GM19099 (cell line): ENCODE data around the gene TEX14.

ENCODE experiments used
- POLR2A ChIP-seq: IDR thresholded peaks from 3 replicates; pipeline ENCODE4 v1.6.1; 2011; ENCODE audit warnings: low read depth; ENCODE audit not compliant: insufficient read length; ENCODE audit errors: extremely low read depth

TEX14 gene

DNA sequence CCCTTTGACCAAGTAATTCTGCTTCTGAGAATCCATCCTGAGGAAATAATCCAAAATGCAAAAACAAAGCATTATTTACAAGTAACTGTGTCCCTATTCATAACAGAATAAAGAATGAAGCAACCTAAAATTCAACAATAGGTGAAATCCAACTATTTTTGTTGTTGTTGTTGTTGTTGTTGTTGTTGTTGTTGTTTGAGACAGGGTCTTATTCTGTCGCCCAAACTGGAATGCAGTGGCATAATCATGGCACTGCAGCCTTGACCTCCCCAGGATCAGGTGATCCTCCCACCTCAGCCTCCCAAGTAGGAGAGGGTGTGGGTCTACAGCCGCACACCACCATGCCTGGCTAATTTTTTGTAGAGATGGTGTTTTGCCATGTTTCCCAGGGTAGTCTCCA lies 101.5 kb downstream of the TEX14 start:
- TF ChIP-seq POLR2A = no peak

DNA sequence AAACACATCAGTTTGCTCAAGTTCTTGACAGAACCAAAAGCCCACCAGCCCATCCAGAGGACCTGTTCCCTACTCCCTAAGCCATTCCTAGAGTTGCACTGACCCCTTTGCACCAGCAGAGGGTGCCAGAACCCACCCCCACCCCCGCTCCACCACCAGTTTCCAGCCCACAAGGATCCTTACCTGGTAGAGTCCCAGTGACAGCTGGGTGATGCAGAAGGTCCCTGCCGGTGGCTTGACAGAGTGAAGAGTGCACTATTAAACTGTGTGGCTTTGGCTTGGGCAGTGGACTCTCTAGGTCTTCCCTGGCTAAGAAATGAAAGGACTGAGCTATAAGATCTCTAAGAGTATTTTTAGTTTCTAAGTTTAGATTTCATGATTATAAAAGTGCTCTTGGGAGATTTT lies 104.1 kb downstream of the TEX14 start:
- no peak for TF ChIP-seq POLR2A

DNA sequence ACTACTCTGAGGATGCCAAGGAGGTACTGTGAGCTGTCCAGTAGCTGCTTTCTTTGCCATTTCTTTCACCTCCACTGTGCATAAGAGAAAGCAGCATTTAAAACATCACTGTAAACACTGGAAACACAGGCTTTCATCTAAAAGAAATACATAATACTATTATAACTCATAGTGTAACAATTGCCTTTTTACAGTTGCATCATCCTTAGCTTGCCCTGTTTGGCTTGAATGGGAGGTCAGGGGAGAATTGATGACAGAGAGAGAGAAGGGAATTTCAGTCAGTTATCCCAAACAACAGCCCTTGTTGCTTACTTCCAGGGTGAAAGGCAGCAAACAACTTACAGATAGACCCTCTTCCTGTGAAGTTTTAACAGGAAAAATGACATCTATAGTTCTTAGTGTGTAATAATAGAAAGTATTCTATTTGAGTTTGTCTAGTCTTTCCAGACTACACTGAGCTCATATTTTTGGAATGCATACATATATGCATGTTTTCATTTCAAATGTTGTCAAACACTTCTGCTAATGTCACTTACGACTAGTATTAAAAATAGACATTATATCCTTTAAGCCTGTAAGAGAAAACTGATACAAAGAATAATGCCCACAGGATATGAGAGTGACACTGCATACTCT lies 105.7 kb downstream of the TEX14 start:
- TF ChIP-seq POLR2A = no peak

DNA sequence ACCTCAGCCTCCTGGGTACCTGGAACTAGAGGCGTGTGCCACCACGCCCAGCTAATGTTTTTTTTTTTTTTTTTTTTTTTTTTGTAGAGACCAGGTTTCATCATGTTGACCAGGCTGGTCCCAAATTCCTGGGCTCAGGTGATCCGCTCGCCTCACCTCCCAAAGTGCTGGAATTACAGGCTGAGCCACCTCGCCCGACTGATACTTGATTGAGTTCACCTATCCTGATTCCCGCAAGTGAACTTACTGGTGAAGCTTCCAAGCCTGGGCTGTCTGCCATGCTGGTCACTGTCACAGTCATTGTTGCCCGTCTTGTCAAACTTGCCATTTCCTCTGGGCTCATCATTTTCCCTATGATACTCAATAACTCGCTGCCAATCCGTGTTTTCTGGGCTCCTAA lies 106.3 kb downstream of the TEX14 start:
- TF ChIP-seq POLR2A = no peak

DNA sequence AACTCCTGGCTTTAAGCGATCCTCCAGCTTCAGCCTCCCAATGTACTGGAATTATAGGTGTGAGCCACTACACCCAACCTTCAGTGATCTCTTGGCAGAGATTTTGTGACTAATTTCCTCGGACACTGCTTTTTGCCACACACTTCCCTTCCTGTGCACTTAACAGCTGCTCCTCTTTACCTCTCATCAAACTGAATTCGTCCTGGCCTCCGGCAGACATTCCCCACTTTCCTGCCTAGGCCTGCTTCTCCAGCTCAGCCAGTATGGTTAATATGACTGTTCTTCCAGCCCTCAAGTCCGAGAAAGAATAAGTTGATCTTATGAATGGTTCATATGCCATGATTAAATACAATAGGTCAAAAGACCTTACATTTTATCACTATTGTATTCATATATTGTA lies 108.4 kb downstream of the TEX14 start:
- TF ChIP-seq POLR2A = no peak

DNA sequence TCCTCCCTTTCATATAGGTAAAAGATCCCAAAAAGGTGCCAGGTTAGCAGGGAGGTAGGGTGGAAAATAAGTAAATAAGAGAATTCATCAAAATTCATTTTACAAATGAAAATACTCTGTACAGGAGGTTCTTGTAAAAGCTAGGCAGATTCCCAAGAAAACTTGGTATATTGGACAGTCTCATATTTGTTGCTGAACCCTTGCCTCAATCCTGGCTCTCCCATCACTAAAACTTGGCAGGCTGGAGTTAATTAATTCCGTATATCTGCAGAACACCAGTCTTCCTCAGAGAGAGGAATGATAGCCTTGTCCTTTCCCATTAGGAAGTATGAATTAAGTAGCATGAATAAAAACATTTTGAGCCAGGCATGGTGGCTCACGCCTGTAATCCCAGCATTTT lies 111.2 kb downstream of the TEX14 start:
- TF ChIP-seq POLR2A = no peak

DNA sequence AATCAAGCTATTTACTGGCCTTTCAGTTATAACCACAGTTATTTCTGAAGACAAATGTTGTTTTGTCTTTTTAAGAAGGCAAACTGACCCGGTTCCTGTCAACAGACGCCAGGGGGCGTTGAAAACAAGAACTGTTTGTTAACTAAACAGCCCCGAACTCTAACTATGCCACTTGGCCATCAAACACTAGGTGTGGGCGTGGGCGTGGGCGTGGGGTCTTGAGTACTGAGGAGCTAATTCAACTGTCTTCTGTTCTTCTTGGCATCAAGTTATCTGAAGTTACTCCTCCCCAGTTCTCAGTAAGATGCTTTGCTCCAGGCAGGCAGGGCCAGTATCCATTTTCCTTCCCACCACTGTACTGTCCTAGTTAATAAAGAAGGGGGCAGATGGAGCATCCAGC lies 114.1 kb downstream of the TEX14 start:
- TF ChIP-seq POLR2A = no peak

DNA sequence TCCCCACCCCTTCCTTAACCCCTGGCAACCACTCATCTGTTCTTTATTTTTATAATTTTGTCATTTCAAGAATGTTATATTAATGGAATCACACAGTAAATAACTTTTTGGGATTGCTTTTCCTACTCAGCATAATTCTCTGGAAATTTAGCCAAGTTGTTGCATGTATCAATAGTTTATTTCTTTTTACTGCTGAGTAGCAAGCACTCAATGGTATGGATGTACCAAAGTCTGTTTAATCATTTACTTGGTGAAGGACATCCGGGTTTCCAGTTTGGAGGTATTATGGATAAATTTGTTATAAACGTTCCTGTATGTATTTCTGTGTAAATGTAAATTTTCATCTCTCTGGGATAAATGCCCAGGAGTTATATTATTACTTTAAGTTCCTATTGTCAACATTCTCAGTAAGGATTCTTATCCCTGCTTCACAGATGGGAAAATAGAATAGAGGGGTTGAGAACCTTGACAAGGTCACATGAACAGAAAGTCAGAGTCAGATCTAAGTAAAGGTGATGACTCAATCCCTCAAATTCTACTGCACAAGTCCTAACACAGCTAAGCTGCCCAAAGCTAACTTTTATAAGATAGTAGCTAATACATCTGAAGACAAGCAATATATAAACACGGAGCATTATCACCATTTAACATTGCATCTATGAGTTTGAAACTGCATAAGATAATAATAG lies 115.0 kb downstream of the TEX14 start:
- no peak for TF ChIP-seq POLR2A

DNA sequence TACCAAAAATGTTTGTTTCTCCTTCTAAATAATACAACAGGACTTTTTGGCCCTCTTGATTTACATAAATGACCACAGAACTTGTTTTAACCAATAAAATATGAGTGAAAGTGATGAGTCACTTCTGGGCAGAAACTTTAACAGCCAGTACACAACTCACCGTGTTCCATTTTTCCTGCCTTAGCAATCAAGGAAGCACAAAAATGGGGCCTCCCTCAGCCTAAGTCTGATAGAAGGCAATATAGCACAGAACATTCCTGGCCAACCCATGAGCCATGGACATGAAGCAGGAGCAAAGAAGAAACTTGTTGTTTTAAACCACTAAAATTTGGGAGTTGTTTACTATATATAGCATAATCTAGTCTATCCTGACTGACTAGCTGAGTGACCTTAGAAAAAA lies 116.3 kb downstream of the TEX14 start:
- no peak for TF ChIP-seq POLR2A

DNA sequence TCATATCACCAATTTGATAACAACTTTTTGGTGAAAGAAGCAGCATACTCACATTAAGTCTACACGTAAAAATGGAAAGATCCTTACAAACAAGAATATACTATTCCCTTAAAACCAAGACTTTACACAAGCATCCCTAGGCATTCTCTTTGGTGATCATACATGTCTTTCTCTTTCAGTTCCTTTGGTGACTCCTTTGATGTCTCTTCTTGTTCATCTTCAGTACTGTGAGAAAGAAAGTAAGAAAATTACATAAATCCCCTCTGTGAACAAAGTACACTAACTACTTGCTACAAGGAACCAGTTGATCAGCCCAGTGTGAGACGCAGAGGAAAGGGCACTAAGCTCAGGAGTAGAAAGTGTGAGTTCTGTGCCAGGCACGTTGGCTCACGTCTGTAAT lies 117.8 kb downstream of the TEX14 start:
- no peak for TF ChIP-seq POLR2A

DNA sequence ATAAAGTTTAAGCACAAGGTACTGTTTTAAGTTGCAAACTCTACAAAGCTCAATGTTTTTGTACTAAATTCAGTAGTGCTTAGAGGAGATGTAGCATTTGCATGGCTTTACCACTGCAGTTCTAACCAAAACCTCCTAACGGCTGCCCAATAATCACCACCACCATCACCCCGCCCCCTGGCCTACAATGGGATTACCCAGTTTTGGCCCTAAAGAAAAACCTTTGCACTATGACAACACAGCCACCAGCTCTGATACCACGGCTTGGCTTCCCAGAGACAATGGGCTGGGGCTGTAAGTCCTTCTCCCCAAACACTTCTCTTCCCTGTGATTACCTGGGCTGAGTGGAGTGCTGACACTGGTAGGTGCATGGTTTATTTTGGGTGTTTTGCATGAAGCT lies 119.0 kb downstream of the TEX14 start:
- TF ChIP-seq POLR2A = no peak

DNA sequence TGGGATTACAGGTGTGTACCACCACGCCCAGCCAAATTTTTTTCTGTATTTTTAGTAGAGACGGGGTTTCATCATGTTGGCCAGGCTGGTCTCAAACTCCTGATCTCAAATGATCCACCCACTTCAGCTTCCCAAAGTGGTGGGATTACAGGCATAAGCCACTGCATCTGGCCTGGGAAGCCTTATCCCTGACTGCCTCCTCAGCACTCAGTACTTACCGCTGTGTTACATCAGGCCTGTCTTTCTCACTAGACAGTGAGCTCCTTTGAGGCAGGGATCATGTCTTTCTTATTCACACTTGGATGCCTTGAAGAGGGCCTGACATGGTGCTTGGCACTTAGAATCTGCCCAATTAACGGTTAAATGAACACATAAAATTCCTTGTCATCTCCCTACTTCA lies 121.1 kb downstream of the TEX14 start:
- no peak for TF ChIP-seq POLR2A

DNA sequence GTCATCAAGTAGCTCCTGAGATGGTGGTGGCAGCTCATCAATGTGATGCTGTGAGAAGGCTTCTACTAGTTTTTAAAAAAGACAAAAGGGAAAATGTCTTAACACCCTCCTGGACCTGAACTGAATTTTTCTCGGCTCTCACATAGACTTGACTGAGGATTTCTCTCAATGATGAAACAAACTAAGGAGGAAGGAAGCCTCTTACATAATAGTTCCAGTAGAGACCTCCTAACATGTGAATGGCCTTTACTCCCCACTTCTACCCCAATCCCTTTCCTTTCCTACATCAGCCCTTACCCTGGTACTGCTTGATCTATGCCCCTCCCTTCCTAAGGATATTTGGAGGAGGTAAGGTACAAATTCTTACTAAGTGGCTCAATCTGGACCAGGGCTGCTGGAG lies 122.6 kb downstream of the TEX14 start:
- no peak for TF ChIP-seq POLR2A

DNA sequence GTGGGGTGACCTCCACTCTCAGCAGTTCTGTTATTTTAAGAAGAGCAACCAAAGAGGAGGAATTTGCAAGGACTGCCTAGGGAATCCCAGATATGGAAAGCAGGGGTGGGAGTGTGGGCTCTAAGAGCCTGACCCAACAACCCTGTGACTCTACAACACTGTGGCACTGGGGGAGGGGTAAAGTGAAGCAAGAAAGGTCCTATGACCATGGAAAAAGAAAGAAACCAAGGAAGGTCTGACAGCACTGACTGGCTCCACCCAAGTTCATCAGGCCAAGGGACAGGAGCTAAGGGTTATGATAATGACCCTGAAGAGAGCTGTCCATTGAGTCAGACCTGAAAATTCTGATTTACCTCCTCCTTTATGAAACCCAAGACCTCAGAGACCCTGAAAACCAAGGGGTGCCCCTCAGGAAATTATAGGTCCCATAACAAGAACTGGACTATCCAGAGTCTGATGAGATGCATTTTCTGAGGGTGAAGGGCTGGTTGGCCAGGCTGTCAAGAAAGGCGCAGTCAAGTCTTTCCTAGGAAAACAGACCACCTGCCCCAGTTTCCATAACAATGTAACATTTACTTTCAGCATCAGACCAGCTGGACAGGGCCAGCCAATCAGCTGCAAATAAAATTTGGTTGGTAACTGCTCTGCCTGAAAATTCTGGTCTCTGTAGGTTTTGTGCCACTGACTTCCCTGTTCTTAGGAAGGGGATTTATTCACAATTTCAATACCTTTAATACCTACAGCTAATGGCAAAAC lies 123.6 kb downstream of the TEX14 start:
- no peak for TF ChIP-seq POLR2A

DNA sequence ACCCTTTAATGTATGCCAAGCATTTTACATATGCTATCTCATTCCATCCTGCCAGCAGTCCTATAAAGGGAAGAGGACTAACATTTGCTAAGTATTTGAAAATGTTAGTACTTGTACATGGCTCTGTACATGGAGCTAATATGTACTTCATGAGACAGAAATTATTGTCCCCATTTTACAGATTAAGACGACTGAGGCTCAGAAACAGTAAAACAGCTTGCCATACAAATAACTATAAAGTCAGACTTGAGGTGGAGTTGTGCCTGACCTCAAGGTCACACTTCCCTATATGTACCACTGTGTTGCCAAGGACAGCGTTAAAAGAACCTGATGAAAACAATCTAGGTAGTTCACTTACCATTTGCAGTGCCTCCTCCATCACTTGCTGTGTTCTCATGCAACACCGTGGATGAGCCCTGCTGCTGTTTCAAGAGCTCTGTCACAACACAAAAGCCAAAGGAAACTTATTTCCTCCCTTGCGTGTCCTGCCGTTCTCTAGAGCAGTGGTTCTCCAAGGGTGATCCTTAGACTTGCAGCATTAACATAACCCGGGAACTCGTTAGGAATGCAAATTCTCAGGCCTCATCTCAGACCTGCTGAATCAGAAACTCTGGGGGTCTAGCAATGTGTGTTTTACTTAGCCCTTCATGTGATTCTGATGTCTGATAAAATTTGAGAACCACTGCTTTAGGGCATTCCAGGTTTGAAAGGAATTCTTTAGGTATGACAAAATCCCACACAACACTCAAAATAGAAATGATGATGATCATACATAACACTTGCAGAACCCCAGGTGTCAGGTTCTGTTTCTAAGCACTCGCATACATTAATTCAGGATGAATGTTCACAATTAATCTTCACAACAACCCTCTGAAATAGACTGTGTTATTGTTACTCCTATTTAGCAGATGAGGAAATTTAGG lies 126.2 kb downstream of the TEX14 start:
- TF ChIP-seq POLR2A = no peak

DNA sequence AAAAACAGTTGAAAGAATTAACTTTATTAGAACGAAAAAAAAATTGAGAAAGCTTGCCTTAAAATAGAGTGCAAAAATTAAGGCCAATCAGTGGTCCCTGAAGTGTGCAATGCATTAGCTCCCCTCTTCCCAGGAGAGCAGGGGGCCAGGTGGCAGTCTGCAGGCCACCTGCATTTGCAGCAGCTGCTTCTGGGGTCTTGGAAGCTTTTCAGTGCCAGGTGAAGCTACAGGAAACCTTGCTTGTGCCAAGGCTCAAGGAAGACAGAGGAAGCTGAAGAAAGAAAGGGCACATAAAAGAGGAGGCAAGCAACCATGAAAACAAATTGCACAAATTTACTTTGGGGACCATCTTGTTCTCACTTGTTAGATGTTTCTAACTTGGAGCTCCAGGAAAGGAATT lies 126.9 kb downstream of the TEX14 start:
- TF ChIP-seq POLR2A = no peak

DNA sequence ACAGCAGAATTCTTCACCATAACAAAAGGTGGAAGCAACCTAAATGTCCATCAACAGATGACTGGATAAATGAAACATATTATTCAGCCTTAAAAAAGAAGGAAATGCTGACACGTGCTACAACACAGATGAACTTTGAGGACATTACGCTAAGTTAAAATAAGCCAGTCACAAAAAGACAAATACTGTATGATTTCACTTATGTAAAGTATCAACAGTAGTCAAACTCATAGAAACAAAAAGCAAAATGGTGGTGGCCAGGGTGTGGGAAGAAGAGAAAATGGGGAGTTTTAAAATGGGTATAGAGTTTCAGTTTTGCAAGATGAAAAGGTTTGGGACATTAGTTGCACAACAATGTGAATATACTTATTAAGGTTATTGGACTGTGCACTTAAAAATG lies 127.6 kb downstream of the TEX14 start:
- TF ChIP-seq POLR2A = no peak
